Body of pancreas (tissue), 4 donors: ENCODE measurements around the gene DCANP1. TPM values are rescaled to one million over a fixed set of nuclear protein-coding genes. Genes with fewer than 3 reads are reported as not detected.

Experiments used
- ATAC-seq: fragments of 150-250 bp; one replicate; pipeline ENCODE4 v1.9.1; 2016
- DNase-seq, 4 donors: peaks; one replicate each; pipeline ENCODE4 v3.0.0-alpha.2; 2019
- H3K27ac ChIP-seq, 4 donors: fragments of 200-600 bp; sonication (generic); 1 replicate in 3 of 4; 2 replicates in 1 of 4; pipeline versions ENCODE4 v1.5.1 to v1.6.1; 2016 to 2019; ENCODE audit warnings: mild to moderate bottlenecking in 1 of 4, mixed read lengths in 1 of 4, moderate library complexity in 1 of 4
- H3K27me3 ChIP-seq, 2 donors: fragments of 200-600 bp; sonication (generic); one replicate each; pipeline ENCODE4 v1.6.0; 2016; ENCODE audit warnings: mild to moderate bottlenecking in 1 of 2
- H3K36me3 ChIP-seq, 2 donors: fragments of 200-600 bp; sonication (generic); replicated peaks in 1 of 2; 2 replicates each; pipeline ENCODE4 v1.5.1; 2016; ENCODE audit warnings: low read depth in 2 of 2; ENCODE audit not compliant: insufficient read depth in 1 of 2
- H3K4me1 ChIP-seq: fragments of 200-600 bp; sonication (generic); one replicate; pipeline ENCODE4 v1.6.0; 2016
- H3K4me3 ChIP-seq, 2 donors: fragments of 200-600 bp; sonication (generic); 1 replicate in 1 of 2; 2 replicates in 1 of 2; pipeline ENCODE4 v1.5.1; 2016 to 2019
- H3K9me3 ChIP-seq, 3 donors: fragments of 200-600 bp; sonication (generic); 1 replicate in 2 of 3; 2 replicates in 1 of 3; pipeline ENCODE4 v1.5.1; 2016
- CTCF ChIP-seq, 7 experiments: fragments of 450-650 bp in 4 of 7; fragments of 200-600 bp in 3 of 7; sonication (generic) in 3 of 7; IDR thresholded peaks; one replicate each; pipeline ENCODE4 v1.5.1; 2016 to 2019; ENCODE audit warnings: antibody characterized with exemption in 7 of 7
- POLR2A ChIP-seq, 3 donors: fragments of 450-650 bp; IDR thresholded peaks; one replicate each; pipeline ENCODE4 v1.6.1; 2016; ENCODE audit warnings: antibody characterized with exemption in 3 of 3, mild to moderate bottlenecking in 2 of 3
- WGBS, 2 donors: methylation state at CpG; one replicate each; pipeline ENCODE4 v1.1.5; 2017; 5-methylcytosine and 5-hydroxymethylcytosine counted together
- intact Hi-C: fragments of 100-400 bp; cut with DNase I; formaldehyde crosslinking; loops from one replicate; pipeline ENCODE4 v1.15.1; 2023
- total RNA-seq, 2 donors: library from RNA; depleted of rRNA; stranded (reverse); fragments of >200 nt; gene quantifications; one replicate each; pipeline ENCODE4 v1.1.0, GENCODE V29; 2016

DCANP1 gene
- total RNA-seq, 2 donors from 2014 or later, result under 0.01 TPM; not detected in 1

DNA sequence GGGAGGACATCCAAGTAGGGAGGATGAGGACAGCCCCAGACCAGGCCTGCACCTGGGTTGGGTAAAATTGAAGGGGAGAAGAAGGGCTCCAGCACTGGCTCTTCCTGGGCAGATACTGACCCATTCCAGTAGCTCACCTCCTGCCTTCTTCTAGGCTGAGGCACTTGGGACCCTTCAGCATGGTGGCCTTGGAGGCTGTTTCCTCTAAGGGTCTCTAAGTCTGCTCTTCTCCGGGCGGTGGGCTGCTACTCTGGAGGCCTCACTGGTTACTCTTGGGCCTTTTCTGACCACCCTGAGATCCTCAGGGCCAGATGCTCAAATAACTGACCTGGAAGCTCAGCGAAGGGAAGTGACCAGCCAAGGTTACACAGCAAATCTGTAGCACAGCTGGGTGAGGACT is 7.8 kb upstream of the DCANP1 start:
- Histone ChIP-seq H3K27me3 (no peaks in the 10 kb centered on the region), H3K9me3 (no peaks in the 10 kb centered on the region), H3K27ac (no peak overlapping the region), H3K36me3 (no peaks in the 10 kb centered on the region), H3K4me1 (no peaks in the 10 kb centered on the region), H3K4me3 (no peak overlapping the region)
- 83% methylated on average over 1 to 3 of the region's 3 CpGs for WGBS, 2 donors
- ATAC-seq, result no peak
- DNase-seq, result no peak
- TF ChIP-seq CTCF (IDR thresholded peaks at IDR 0.05) (no peak), POLR2A (IDR thresholded peaks at IDR 0.05) (no peak)
- intact Hi-C loops, result no loop called here

- Histone ChIP-seq H3K27ac (no peak overlapping the region), H3K4me1 (no peaks in the 10 kb centered on the region), H3K27me3 (no peaks in the 10 kb centered on the region), H3K4me3 (no peak overlapping the region), H3K9me3 (no peaks in the 10 kb centered on the region), H3K36me3 (no peaks in the 10 kb centered on the region)
- DNase-seq (no peak), ATAC-seq (no peak)
- intact Hi-C loops, result no loop called here
- WGBS, 2 donors, result 55 to 63% methylated on average over 4 of the region's 4 CpGs
- TF ChIP-seq CTCF (IDR thresholded peaks at IDR 0.05) (no peak), POLR2A (IDR thresholded peaks at IDR 0.05) (no peak)
Observed at GRCh38 chr5:135453613-135454012, 6.5 kb upstream of the DCANP1 start.

DNA sequence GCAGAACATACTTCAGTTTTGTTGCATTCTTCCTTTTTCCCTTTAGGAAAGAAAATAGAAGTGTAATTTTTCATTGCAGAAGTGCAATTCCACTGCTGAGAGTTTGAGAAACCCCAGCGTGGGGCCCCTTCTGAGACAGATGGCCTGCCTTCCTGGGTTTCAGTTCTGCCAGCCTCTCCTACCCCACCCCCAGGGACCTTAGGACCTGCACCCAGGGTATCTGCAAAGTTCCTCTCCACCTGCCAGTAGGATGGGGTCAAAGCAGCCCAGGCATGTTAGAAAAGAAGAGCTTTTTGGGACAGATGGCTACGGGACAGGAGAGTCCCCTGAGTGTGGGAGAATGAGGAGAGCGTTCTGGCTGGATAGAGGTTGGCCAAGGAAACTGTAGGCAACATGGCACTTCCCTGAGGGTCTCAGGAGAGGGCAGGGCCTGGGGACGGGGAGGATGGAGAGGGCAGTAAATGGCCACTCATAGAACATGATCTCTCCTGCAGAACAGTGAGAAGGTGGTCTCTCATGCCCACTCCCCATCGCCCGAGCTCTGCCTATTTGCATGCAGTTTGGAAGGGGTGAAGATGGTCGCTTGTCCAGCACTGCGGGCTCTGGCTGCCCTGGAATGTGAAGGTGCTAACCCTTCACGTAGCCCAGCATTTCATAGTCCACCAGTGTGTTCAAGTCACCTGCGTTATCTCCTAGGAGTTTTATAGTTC is 5.3 kb upstream of the DCANP1 start, which contains the start of gene TIFAB:
Gene TIFAB, minus strand, starts transcription at position 31 of the 710 bp plus-strand sequence. CDS start 2,412 bp downstream, outside the sequence.
- TF ChIP-seq POLR2A (IDR thresholded peaks at IDR 0.05), result no peak
- no peak for TF ChIP-seq CTCF (IDR thresholded peaks at IDR 0.05)
- no peak for DNase-seq
- H3K27ac ChIP-seq, result no peak within 1 kb of the TSS
- 66 to 74% methylated on average over 10 of the region's 10 CpGs for WGBS, 2 donors
- no peak within 1 kb of the TSS for H3K4me3 ChIP-seq
- H3K36me3 ChIP-seq, result no peaks in the 10 kb centered on the region
- H3K9me3 ChIP-seq, result no peaks in the 10 kb centered on the region
- no peaks in the 10 kb centered on the region for H3K27me3 ChIP-seq
- intact Hi-C loops, result no loop called here
- no peak for ATAC-seq
- H3K4me1 ChIP-seq, result no peaks in the 10 kb centered on the region

GRCh38 chr5:135451581-135452320 is 4.6 kb upstream of the DCANP1 start:
- H3K36me3 ChIP-seq, result no peaks in the 10 kb centered on the region
- TF ChIP-seq POLR2A (IDR thresholded peaks at IDR 0.05) (no peak), CTCF (IDR thresholded peaks at IDR 0.05) (no peak)
- 80 to 85% methylated on average over 15 to 17 of the region's 17 CpGs for WGBS, 2 donors
- H3K4me3 ChIP-seq, result no peak overlapping the region
- no peaks in the 10 kb centered on the region for H3K9me3 ChIP-seq
- DNase-seq (no peak), ATAC-seq (no peak)
- intact Hi-C loops, result no loop called here
- no peak overlapping the region for H3K27ac ChIP-seq
- H3K4me1 ChIP-seq, result no peaks in the 10 kb centered on the region
- H3K27me3 ChIP-seq, result no peaks in the 10 kb centered on the region
